Thymus (tissue), 11 donors: ENCODE measurements around the gene TACC2. TPM values are rescaled to one million over a fixed set of nuclear protein-coding genes. Genes with fewer than 3 reads are reported as not detected.

ENCODE experiments used
- DNase-seq, 9 donors: peaks; one replicate each; pipeline ENCODE4 v3.0.0-alpha.2; 2013; ENCODE audit warnings: low spot score in 9 of 9, low read depth in 6 of 9, missing footprints in 1 of 9
- H3K27ac ChIP-seq, 2 donors: one replicate each; pipeline ENCODE4 v1.5.1; 2013; ENCODE audit warnings: control low read depth in 1 of 2, low read depth in 1 of 2, low read length in 1 of 2, mild to moderate bottlenecking in 1 of 2, moderate library complexity in 1 of 2
- H3K27me3 ChIP-seq, 2 donors: one replicate each; pipeline ENCODE4 v1.5.1; 2013; ENCODE audit warnings: low read length in 1 of 2; ENCODE audit not compliant: control insufficient read depth in 2 of 2, insufficient read depth in 1 of 2
- H3K36me3 ChIP-seq, 2 donors: one replicate each; pipeline ENCODE4 v1.5.1; 2013; ENCODE audit warnings: low read length in 1 of 2, mild to moderate bottlenecking in 1 of 2, moderate library complexity in 1 of 2; ENCODE audit not compliant: control insufficient read depth in 2 of 2, insufficient read depth in 2 of 2
- H3K4me1 ChIP-seq, 2 donors: one replicate each; pipeline ENCODE4 v1.5.1; 2013; ENCODE audit warnings: low read length in 2 of 2; ENCODE audit not compliant: control insufficient read depth in 2 of 2, insufficient read depth in 2 of 2
- H3K4me3 ChIP-seq, 2 donors: one replicate each; pipeline ENCODE4 v1.5.1; 2013; ENCODE audit warnings: low read length in 2 of 2, control low read depth in 1 of 2, mild to moderate bottlenecking in 1 of 2
- H3K9me3 ChIP-seq, 2 donors: one replicate each; pipeline ENCODE4 v1.5.1; 2013; ENCODE audit warnings: low read length in 1 of 2, mild to moderate bottlenecking in 1 of 2; ENCODE audit not compliant: control insufficient read depth in 2 of 2, insufficient read depth in 1 of 2
- WGBS: extraction: QIAGEN DNeasy Blood & Tissue Kit; methylation state at CpG from one replicate; pipeline ENCODE4 v1.1.7; 2013; 5-methylcytosine and 5-hydroxymethylcytosine counted together
- polyA plus RNA-seq: library from polyadenylated mRNA; stranded (reverse); fragments of 200-250 nt; gene quantifications from one replicate; pipeline ENCODE4 v1.2.3, GENCODE V29; 2013
- total RNA-seq: library from RNA; stranded (reverse); fragments of 120-200 nt; gene quantifications from one replicate; pipeline ENCODE4 v1.2.4, GENCODE V29; 2013
- donor health status: healthy.

The TACC2 gene
- total and polyA plus RNA-seq, 2 donors: 4.6 to 57.3 TPM

- no peak for DNase-seq
- Histone ChIP-seq H3K4me3 (no peak overlapping the region), H3K27ac (no peak overlapping the region), H3K9me3 (no peaks in the 10 kb centered on the region), H3K36me3 (no peaks in the 10 kb centered on the region), H3K4me1 (no peaks in the 10 kb centered on the region), H3K27me3 (no peaks in the 10 kb centered on the region)
- WGBS: 91% methylated on average over 11 of the region's 11 CpGs
Measured at GRCh38 chr10:122251459-122252255, 262.7 kb downstream of the TACC2 start.

- Histone ChIP-seq H3K4me3 (no peak overlapping the region), H3K9me3 (no peaks in the 10 kb centered on the region), H3K36me3 (no peaks in the 10 kb centered on the region), H3K27me3 (no peaks in the 10 kb centered on the region), H3K27ac (no peak overlapping the region), H3K4me1 (no peaks in the 10 kb centered on the region)
- no peak for DNase-seq
- 22% methylated on average over 3 of the region's 3 CpGs for WGBS
Measured at GRCh38 chr10:122252805-122253204, 263.8 kb downstream of the TACC2 start.

GRCh38 chr10:122253605-122254004 lies 264.6 kb downstream of the TACC2 start:
- no peaks in the 10 kb centered on the region for H3K36me3 ChIP-seq
- DNase-seq: no peak
- H3K4me3 ChIP-seq: no peak overlapping the region
- no peaks in the 10 kb centered on the region for H3K4me1 ChIP-seq
- 93% methylated on average over 2 of the region's 2 CpGs for WGBS
- no peaks in the 10 kb centered on the region for H3K9me3 ChIP-seq
- no peaks in the 10 kb centered on the region for H3K27me3 ChIP-seq
- no peak overlapping the region for H3K27ac ChIP-seq

GRCh38 chr10:122254831-122255230 lies 265.9 kb downstream of the TACC2 start:
- Histone ChIP-seq H3K4me1 (no peaks in the 10 kb centered on the region), H3K36me3 (no peaks in the 10 kb centered on the region), H3K27me3 (no peaks in the 10 kb centered on the region), H3K4me3 (no peak overlapping the region), H3K9me3 (no peaks in the 10 kb centered on the region), H3K27ac (no peak overlapping the region)
- 88% methylated on average over 5 of the region's 5 CpGs for WGBS
- no peak for DNase-seq

DNA sequence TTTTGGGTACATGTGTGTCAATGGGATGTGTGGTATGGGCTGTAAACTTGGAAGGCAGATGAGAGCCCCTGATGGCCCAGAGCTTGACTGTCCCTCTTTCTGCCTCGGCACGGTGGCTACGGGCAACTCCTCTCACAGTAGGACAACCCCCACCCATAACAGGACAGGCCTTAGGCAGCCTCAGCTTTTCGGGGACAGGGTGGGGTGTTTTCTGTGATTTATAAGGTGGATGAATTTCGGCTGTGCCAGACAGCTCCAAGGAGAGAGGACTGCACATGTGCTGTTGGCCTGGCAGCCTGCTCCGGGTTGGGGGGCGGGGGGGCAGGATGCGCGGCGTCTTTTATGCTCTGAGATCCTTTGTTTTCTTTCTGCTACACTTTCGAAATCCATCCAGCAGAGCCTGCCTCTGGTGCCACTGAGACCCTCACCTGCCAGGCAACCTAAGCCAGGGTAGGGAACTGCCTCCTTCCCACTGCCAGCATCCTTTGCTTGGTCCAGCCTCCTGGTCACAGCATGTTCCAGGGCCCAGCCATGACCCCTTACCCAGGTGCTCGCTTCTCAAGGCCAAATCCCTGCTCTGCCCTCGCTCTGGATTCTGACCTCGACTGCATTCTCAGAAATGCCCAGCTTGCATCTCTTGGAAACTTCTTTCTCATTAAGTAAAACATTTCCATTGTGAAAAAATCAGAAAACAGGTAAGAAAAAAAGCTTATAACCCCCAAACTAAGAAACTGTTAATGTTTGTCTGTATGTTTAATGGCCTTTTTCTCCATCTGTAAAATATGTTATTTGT lies 266.7 kb downstream of the TACC2 start:
- Histone ChIP-seq H3K27ac (no peak overlapping the region), H3K9me3 (no peaks in the 10 kb centered on the region), H3K4me1 (no peaks in the 10 kb centered on the region), H3K4me3 (no peak overlapping the region), H3K27me3 (no peaks in the 10 kb centered on the region), H3K36me3 (no peaks in the 10 kb centered on the region)
- DNase-seq: no peak
- 92% methylated on average over 14 of the region's 14 CpGs for WGBS

DNA sequence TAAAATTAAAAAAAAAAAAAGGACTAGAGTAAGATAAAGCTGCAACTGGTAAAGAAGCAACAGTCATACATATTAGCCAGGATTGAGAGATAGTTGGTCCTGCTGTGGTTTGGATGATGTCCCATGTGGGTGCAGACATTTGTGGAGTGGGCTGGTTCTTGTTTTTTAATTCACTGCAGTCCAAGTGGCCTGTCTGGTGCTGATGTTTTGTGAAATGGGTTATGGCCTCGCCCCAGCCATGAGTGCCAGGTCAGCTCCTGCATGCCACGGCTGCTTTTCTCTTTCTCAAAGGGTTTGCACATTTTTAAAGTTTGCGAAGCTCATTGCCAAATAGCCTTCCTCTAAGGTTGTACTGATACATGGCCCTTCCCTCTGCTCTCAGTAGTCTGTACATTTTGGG lies 268.1 kb downstream of the TACC2 start:
- H3K36me3 ChIP-seq: no peaks in the 10 kb centered on the region
- no peaks in the 10 kb centered on the region for H3K27me3 ChIP-seq
- no peaks in the 10 kb centered on the region for H3K9me3 ChIP-seq
- 96% methylated on average over 3 of the region's 3 CpGs for WGBS
- H3K27ac ChIP-seq: no peak overlapping the region
- no peak overlapping the region for H3K4me3 ChIP-seq
- DNase-seq: no peak
- no peaks in the 10 kb centered on the region for H3K4me1 ChIP-seq

DNA sequence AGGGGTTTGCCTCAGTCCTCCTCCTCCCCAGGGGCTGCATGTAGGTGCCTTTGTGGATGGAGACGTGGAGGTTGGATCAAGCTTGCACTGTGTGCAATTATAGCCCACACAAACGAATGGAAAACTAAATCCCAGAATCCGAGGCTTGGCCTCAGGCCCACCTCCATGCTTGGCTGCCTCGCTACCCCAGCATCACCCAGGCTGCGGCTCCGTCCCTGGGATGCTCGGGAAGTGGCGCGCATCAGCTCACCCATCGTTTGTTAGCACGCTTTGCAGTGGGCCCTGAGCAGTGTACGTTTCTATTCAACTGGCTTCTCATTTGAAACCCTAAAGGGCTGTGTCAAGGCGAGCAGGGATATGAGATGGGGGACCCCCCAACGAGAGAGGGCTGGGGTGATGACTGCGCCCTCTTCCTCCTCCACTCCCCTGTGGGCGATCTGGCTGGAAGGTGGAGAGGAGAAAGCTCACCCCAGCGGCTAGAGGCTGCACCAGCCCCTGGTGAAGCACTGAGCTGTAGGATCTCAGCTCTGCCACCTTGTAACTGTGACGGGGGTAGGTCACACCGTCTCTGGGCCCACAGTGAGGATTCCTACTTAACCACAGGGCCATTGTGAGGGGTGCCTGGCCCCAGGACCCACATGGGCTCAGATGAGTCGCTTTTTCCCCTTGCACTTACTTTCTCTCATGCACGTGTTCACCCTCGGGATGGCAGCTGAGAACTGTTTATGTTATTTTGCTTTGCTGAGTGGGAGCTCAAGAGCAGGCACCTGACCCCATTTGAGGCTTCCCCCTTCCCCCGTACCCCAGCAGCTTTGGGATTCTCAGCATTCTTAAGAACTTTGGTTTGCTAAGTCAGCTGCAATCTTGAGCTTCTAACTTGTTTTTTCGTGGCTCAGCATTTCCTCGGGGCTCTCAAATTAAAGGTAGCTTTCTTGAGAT lies 269.4 kb downstream of the TACC2 start:
- H3K4me3 ChIP-seq: no peak overlapping the region
- H3K27ac ChIP-seq: no peak overlapping the region
- DNase-seq: no peak
- H3K9me3 ChIP-seq: no peaks in the 10 kb centered on the region
- H3K27me3 ChIP-seq: no peaks in the 10 kb centered on the region
- WGBS: 75% methylated on average over 25 of the region's 25 CpGs
- no peaks in the 10 kb centered on the region for H3K4me1 ChIP-seq
- no peaks in the 10 kb centered on the region for H3K36me3 ChIP-seq

DNA sequence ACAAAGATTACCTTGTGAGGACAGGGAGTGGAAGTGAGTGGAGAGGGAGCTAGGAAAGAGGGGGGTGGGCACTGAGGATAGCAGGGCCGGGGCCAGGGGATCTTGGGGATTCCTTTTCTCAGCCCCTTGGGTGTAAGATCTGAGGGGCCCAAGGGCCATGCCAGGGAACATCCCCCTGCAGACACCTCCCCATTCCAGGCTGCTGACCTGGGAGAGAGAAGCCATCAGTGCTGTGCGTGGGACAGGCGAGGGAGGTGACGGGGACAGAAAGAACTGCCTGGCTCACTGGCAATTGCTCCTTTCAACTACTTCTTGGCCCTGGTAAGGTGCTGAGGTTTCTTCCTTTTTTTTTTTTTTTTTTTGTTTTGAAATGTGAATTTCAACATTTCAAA lies 270.1 kb downstream of the TACC2 start:
- no peak overlapping the region for H3K27ac ChIP-seq
- DNase-seq: no peak
- H3K9me3 ChIP-seq: no peaks in the 10 kb centered on the region
- H3K4me1 ChIP-seq: no peaks in the 10 kb centered on the region
- H3K27me3 ChIP-seq: no peaks in the 10 kb centered on the region
- no peaks in the 10 kb centered on the region for H3K36me3 ChIP-seq
- H3K4me3 ChIP-seq: no peak overlapping the region
- 88% methylated on average over 4 of the region's 4 CpGs for WGBS
